Transverse colon (tissue), 3 donors: Measurements from ENCODE around the gene FUT6.

Experiments
- POLR2A ChIP-seq: fragments of 450-650 bp; IDR thresholded peaks from one replicate; pipeline ENCODE4 v1.6.1; 2016; ENCODE audit warnings: antibody characterized with exemption, mild to moderate bottlenecking, moderate library complexity
- TF ChIP-seq, protein P1 (sequence below), 5 experiments: fragments of 200-600 bp in 3 of 5; fragments of 450-650 bp in 2 of 5; sonication (generic) in 3 of 5; IDR thresholded peaks; 1 replicate in 2 of 5; 2 replicates in 3 of 5; pipeline ENCODE4 v1.5.1; 2016 to 2017; ENCODE audit warnings: antibody characterized with exemption in 5 of 5, inconsistent platforms in 3 of 5, mild to moderate bottlenecking in 2 of 5, moderate library complexity in 1 of 5

- TF ChIP-seq, protein P1, sequence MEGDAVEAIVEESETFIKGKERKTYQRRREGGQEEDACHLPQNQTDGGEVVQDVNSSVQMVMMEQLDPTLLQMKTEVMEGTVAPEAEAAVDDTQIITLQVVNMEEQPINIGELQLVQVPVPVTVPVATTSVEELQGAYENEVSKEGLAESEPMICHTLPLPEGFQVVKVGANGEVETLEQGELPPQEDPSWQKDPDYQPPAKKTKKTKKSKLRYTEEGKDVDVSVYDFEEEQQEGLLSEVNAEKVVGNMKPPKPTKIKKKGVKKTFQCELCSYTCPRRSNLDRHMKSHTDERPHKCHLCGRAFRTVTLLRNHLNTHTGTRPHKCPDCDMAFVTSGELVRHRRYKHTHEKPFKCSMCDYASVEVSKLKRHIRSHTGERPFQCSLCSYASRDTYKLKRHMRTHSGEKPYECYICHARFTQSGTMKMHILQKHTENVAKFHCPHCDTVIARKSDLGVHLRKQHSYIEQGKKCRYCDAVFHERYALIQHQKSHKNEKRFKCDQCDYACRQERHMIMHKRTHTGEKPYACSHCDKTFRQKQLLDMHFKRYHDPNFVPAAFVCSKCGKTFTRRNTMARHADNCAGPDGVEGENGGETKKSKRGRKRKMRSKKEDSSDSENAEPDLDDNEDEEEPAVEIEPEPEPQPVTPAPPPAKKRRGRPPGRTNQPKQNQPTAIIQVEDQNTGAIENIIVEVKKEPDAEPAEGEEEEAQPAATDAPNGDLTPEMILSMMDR (IDR thresholded peaks at IDR 0.05) = no peak
- TF ChIP-seq POLR2A = no peak
These were observed 49.5 kb downstream of the FUT6 start for GRCh38 chr19:5789886-5790558.
